Measurements from ENCODE around the gene UBTFL1.
"Not testable (repeated sequence)": the region's sequence is repeated elsewhere in the genome, so short reads cannot be mapped to it uniquely, and the experiment has no call there.

UBTFL1 gene

GRCh38 chr11:90085650-90086049 is at the start of gene UBTFL1:
UBTFL1 (plus strand) TSS chr11:90085950; CDS start chr11:90085950, 0 bp downstream.
- not testable (repeated sequence) for H3K4me1 ChIP-seq (ENCODE audit: insufficient read depth, low read length); H3K9me3 ChIP-seq (ENCODE audit: low read length); H3K36me3 ChIP-seq (ENCODE audit: insufficient read depth, low read length); H3K27me3 ChIP-seq (ENCODE audit: control insufficient read depth in 1 of 2, insufficient read depth in 2 of 2, low read length in 2 of 2); H3K9ac ChIP-seq (ENCODE audit: low read length); H3K4me3 ChIP-seq (ENCODE audit: low read depth in 1 of 2, low read length in 2 of 2); H3K27ac ChIP-seq (ENCODE audit: low read depth, low read length)

- H3K27me3 ChIP-seq (ENCODE audit: control insufficient read depth in 1 of 2, insufficient read depth in 2 of 2, low read length in 2 of 2); H3K9ac ChIP-seq (ENCODE audit: low read length); H3K27ac ChIP-seq (ENCODE audit: low read depth, low read length); H3K4me3 ChIP-seq (ENCODE audit: low read depth in 1 of 2, low read length in 2 of 2); H3K36me3 ChIP-seq (ENCODE audit: insufficient read depth, low read length); H3K4me1 ChIP-seq (ENCODE audit: insufficient read depth, low read length); H3K9me3 ChIP-seq (ENCODE audit: low read length): not testable (repeated sequence)
Measured at GRCh38 chr11:90051591-90052209, 34.0 kb upstream of the UBTFL1 start.

- H3K27me3 ChIP-seq (ENCODE audit: control insufficient read depth in 1 of 2, insufficient read depth in 2 of 2, low read length in 2 of 2); H3K9me3 ChIP-seq (ENCODE audit: low read length); H3K4me1 ChIP-seq (ENCODE audit: insufficient read depth, low read length); H3K36me3 ChIP-seq (ENCODE audit: insufficient read depth, low read length); H3K27ac ChIP-seq (ENCODE audit: low read depth, low read length); H3K9ac ChIP-seq (ENCODE audit: low read length); H3K4me3 ChIP-seq (ENCODE audit: low read depth in 1 of 2, low read length in 2 of 2): not testable (repeated sequence)
Measured at GRCh38 chr11:90052311-90052710, 33.4 kb upstream of the UBTFL1 start.

- H3K4me3 ChIP-seq (ENCODE audit: low read depth in 1 of 2, low read length in 2 of 2); H3K4me1 ChIP-seq (ENCODE audit: insufficient read depth, low read length); H3K27ac ChIP-seq (ENCODE audit: low read depth, low read length); H3K9ac ChIP-seq (ENCODE audit: low read length); H3K9me3 ChIP-seq (ENCODE audit: low read length); H3K36me3 ChIP-seq (ENCODE audit: insufficient read depth, low read length); H3K27me3 ChIP-seq (ENCODE audit: control insufficient read depth in 1 of 2, insufficient read depth in 2 of 2, low read length in 2 of 2): not testable (repeated sequence)
Measured at GRCh38 chr11:90053545-90053944, 32.2 kb upstream of the UBTFL1 start.

- not testable (repeated sequence) for H3K27me3 ChIP-seq (ENCODE audit: control insufficient read depth in 1 of 2, insufficient read depth in 2 of 2, low read length in 2 of 2); H3K9ac ChIP-seq (ENCODE audit: low read length); H3K4me3 ChIP-seq (ENCODE audit: low read depth in 1 of 2, low read length in 2 of 2); H3K4me1 ChIP-seq (ENCODE audit: insufficient read depth, low read length); H3K9me3 ChIP-seq (ENCODE audit: low read length); H3K27ac ChIP-seq (ENCODE audit: low read depth, low read length); H3K36me3 ChIP-seq (ENCODE audit: insufficient read depth, low read length)
Measured at GRCh38 chr11:90088731-90089130, 3.0 kb downstream of the UBTFL1 start.

- H3K36me3 ChIP-seq (ENCODE audit: insufficient read depth, low read length); H3K9me3 ChIP-seq (ENCODE audit: low read length); H3K9ac ChIP-seq (ENCODE audit: low read length); H3K27ac ChIP-seq (ENCODE audit: low read depth, low read length); H3K4me3 ChIP-seq (ENCODE audit: low read depth in 1 of 2, low read length in 2 of 2); H3K27me3 ChIP-seq (ENCODE audit: control insufficient read depth in 1 of 2, insufficient read depth in 2 of 2, low read length in 2 of 2); H3K4me1 ChIP-seq (ENCODE audit: insufficient read depth, low read length): not testable (repeated sequence)
Measured at GRCh38 chr11:90095230-90095924, 9.6 kb downstream of the UBTFL1 start.

- H3K36me3 ChIP-seq (ENCODE audit: insufficient read depth, low read length); H3K27ac ChIP-seq (ENCODE audit: low read depth, low read length); H3K27me3 ChIP-seq (ENCODE audit: control insufficient read depth in 1 of 2, insufficient read depth in 2 of 2, low read length in 2 of 2); H3K9me3 ChIP-seq (ENCODE audit: low read length); H3K4me3 ChIP-seq (ENCODE audit: low read depth in 1 of 2, low read length in 2 of 2); H3K4me1 ChIP-seq (ENCODE audit: insufficient read depth, low read length); H3K9ac ChIP-seq (ENCODE audit: low read length): not testable (repeated sequence)
Measured at GRCh38 chr11:90098261-90098660, 12.5 kb downstream of the UBTFL1 start.

GRCh38 chr11:90100431-90100830 is 14.7 kb downstream of the UBTFL1 start:
- no peak overlapping the region for H3K27ac ChIP-seq (ENCODE audit: low read depth, low read length)
- no peaks in the 10 kb centered on the region for H3K4me1 ChIP-seq (ENCODE audit: insufficient read depth, low read length)
- H3K9me3 ChIP-seq (ENCODE audit: low read length), result no peaks in the 10 kb centered on the region
- H3K27me3 ChIP-seq (ENCODE audit: control insufficient read depth in 1 of 2, insufficient read depth in 2 of 2, low read length in 2 of 2), result no peaks in the 10 kb centered on the region
- no peak overlapping the region for H3K4me3 ChIP-seq (ENCODE audit: low read depth in 1 of 2, low read length in 2 of 2)
- H3K36me3 ChIP-seq (ENCODE audit: insufficient read depth, low read length), result no peaks in the 10 kb centered on the region
- H3K9ac ChIP-seq (ENCODE audit: low read length), result no peak overlapping the region

- no peaks in the 10 kb centered on the region for H3K27me3 ChIP-seq (ENCODE audit: control insufficient read depth in 1 of 2, insufficient read depth in 2 of 2, low read length in 2 of 2)
Measured at GRCh38 chr11:90113541-90113940, 27.8 kb downstream of the UBTFL1 start.

GRCh38 chr11:90120191-90120590 is 34.4 kb downstream of the UBTFL1 start:
- no peaks in the 10 kb centered on the region for H3K9me3 ChIP-seq (ENCODE audit: low read length)
- no peaks in the 10 kb centered on the region for H3K36me3 ChIP-seq (ENCODE audit: insufficient read depth, low read length)
- no peak overlapping the region for H3K4me3 ChIP-seq (ENCODE audit: low read depth in 1 of 2, low read length in 2 of 2)
- H3K27ac ChIP-seq (ENCODE audit: low read depth, low read length), result no peak overlapping the region
- no peaks in the 10 kb centered on the region for H3K27me3 ChIP-seq (ENCODE audit: control insufficient read depth in 1 of 2, insufficient read depth in 2 of 2, low read length in 2 of 2)
- no peaks in the 10 kb centered on the region for H3K4me1 ChIP-seq (ENCODE audit: insufficient read depth, low read length)
- H3K9ac ChIP-seq (ENCODE audit: low read length), result no peak overlapping the region

More at GRCh38 chr11:90113541-90113940, 27.8 kb downstream of the UBTFL1 start:
- Histone ChIP-seq H3K4me1 (ENCODE audit: insufficient read depth, low read length) (no peaks in the 10 kb centered on the region), H3K9me3 (ENCODE audit: low read length) (no peaks in the 10 kb centered on the region), H3K4me3 (ENCODE audit: low read depth in 1 of 2, low read length in 2 of 2) (no peak overlapping the region), H3K36me3 (ENCODE audit: insufficient read depth, low read length) (no peaks in the 10 kb centered on the region), H3K9ac (ENCODE audit: low read length) (no peak overlapping the region), H3K27ac (ENCODE audit: low read depth, low read length) (no peak overlapping the region)

GRCh38 chr11:90124371-90124770 is 38.6 kb downstream of the UBTFL1 start:
- H3K9ac ChIP-seq (ENCODE audit: low read length), result no peak overlapping the region
- no peaks in the 10 kb centered on the region for H3K9me3 ChIP-seq (ENCODE audit: low read length)
- no peak overlapping the region for H3K4me3 ChIP-seq (ENCODE audit: low read depth in 1 of 2, low read length in 2 of 2)
- no peaks in the 10 kb centered on the region for H3K36me3 ChIP-seq (ENCODE audit: insufficient read depth, low read length)
- H3K27ac ChIP-seq (ENCODE audit: low read depth, low read length), result no peak overlapping the region
- no peaks in the 10 kb centered on the region for H3K4me1 ChIP-seq (ENCODE audit: insufficient read depth, low read length)
- H3K27me3 ChIP-seq (ENCODE audit: control insufficient read depth in 1 of 2, insufficient read depth in 2 of 2, low read length in 2 of 2), result no peaks in the 10 kb centered on the region

GRCh38 chr11:90124946-90125345 is 39.2 kb downstream of the UBTFL1 start:
- Histone ChIP-seq H3K9ac (ENCODE audit: low read length) (no peak overlapping the region), H3K36me3 (ENCODE audit: insufficient read depth, low read length) (no peaks in the 10 kb centered on the region), H3K4me3 (ENCODE audit: low read depth in 1 of 2, low read length in 2 of 2) (no peak overlapping the region), H3K9me3 (ENCODE audit: low read length) (no peaks in the 10 kb centered on the region), H3K27me3 (ENCODE audit: control insufficient read depth in 1 of 2, insufficient read depth in 2 of 2, low read length in 2 of 2) (no peaks in the 10 kb centered on the region), H3K4me1 (ENCODE audit: insufficient read depth, low read length) (no peaks in the 10 kb centered on the region), H3K27ac (ENCODE audit: low read depth, low read length) (no peak overlapping the region)
